AG10803 (cell line): ENCODE data around the gene ZBTB20.

Experiments
- DNase-seq: peaks from one replicate; pipeline ENCODE4 v3.0.0; 2010; ENCODE audit warnings: low read depth
- H3K4me3 ChIP-seq: 2 replicates; pipeline ENCODE4 v1.5.1; 2011; ENCODE audit warnings: mild to moderate bottlenecking, low read length, control low read depth
- TF ChIP-seq, protein P1 (sequence below): conservative IDR thresholded peaks from 2 replicates; pipeline ENCODE4 v1.5.1; 2011; ENCODE audit warnings: mild to moderate bottlenecking, low read length, control low read depth, inconsistent platforms

Gene ZBTB20

DNA sequence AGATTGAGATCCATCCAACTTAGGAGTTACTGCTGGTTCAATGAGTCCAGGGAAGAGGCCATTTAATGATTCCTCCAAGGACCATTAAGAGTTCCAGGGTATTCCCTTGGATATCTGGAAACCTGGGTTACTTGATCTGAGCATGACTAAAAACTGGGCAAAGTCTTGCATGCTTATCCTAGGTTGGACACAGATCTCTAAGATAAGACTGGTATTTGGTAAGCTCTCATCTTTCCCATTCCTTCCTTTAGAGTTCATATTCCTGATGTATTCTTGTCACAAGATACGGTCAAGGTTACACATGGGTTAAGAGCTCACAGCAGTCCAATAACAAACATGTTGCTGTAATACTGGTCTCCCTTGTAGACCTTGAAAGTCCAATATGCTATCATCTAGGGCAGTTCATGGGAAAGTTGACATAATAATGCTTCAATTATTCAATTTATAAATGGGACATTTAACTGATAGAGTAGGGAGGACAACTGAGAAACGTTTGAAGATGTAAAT, 551.5 kb downstream of the ZBTB20 start:
- DNase-seq = no peak
- TF ChIP-seq, protein P1, sequence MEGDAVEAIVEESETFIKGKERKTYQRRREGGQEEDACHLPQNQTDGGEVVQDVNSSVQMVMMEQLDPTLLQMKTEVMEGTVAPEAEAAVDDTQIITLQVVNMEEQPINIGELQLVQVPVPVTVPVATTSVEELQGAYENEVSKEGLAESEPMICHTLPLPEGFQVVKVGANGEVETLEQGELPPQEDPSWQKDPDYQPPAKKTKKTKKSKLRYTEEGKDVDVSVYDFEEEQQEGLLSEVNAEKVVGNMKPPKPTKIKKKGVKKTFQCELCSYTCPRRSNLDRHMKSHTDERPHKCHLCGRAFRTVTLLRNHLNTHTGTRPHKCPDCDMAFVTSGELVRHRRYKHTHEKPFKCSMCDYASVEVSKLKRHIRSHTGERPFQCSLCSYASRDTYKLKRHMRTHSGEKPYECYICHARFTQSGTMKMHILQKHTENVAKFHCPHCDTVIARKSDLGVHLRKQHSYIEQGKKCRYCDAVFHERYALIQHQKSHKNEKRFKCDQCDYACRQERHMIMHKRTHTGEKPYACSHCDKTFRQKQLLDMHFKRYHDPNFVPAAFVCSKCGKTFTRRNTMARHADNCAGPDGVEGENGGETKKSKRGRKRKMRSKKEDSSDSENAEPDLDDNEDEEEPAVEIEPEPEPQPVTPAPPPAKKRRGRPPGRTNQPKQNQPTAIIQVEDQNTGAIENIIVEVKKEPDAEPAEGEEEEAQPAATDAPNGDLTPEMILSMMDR = no peak
- H3K4me3 ChIP-seq = no peak overlapping the region

DNA sequence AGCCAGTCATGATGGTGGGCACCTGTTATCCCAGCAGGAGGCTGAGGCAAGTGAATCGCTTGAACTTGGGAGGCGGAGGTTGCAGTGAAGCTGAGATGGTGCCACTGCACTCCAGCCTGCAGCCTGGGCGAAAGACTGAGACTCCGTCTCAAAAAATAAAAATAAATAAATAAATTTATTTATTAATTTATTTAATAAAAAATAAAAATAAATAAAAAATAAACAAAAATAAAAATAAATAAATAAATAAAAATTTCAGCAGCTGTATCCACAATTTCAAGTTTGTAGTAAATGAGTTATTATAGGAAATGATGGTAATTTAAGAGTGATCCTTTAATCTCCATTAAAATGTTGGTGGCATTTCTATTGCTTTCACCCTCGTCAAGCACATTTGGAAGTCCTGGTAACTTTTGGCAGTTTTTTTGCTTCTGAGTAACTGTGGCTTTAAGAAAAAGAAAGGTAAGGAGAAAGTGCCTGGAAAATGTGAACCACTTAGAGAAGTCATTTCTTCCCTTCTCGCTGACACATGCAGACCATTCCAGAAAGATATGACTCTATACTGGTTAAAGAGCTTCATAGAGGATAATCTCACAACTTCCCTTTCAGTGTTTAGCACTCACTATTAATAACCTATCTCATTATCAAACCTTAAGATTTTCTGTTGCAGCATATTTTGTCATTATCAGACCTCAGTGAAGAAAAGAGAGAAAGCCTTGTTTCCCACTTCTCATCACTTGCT, 556.6 kb downstream of the ZBTB20 start:
- H3K4me3 ChIP-seq = no peak overlapping the region
- TF ChIP-seq, protein P1 = no peak
- no peak for DNase-seq

DNA sequence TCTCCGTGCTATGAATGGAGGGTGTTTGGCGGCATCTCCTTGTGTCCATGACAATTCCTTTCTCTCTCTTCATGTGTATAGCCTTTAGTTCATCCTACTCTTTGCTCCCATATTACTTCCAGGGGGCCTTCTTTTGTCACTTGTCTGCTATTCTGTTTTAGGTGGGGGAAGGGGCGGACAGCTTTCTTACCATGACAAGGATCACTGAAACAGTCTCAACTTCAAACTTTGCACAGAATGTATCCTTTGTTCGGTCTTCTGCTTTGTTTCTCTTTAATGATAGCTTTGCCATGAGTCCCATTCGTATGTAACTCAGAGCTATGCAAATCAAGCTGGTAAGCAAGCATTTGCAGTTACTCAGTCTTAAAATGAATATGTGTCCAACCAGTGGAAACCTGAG, 559.1 kb downstream of the ZBTB20 start:
- TF ChIP-seq, protein P1 = no peak
- H3K4me3 ChIP-seq = no peak overlapping the region
- DNase-seq = no peak

DNA sequence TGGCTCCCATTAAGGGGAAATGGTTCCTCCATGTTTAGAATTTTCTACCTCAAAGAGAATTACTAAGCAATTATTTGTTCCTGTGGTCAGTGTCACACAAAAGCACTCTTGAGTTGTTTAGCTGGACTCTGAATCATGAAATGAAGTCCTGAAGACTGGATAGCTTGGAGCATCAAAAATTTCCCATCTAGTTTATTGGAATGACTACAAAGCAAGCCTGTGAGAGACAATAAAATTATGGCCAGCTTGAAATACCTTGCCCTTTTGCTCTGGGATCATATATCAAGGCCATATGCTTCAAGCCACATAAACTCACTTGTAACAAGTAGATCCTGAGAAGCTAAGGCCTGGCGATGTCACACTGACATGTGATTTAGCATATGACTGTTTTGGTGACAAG, 561.0 kb downstream of the ZBTB20 start:
- peak; percentile 28 for DNase-seq
- TF ChIP-seq, protein P1 = no peak

DNA sequence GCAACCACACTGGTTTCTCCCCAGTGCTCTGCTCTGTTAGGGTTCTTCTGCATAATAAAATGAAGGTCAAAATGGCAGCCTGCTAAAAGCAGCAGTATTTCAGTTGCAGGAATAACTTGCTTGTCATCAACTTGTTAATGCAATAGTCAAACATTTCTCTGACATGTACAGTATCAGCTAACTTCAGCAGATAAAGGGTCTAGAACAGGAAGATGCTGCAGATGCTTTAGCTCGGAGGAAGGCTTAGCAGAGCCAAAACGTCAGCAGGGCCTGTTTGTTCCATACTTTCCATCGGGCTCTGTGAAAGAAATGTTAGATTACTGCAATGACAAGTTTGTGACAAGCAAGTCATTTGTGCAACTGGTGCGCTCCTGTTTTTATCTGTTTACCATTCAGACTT, 561.4 kb downstream of the ZBTB20 start:
- no peak overlapping the region for H3K4me3 ChIP-seq
- TF ChIP-seq, protein P1 = no peak
- no peak for DNase-seq

More for the DNA sequence above, 561.0 kb downstream of the ZBTB20 start:
- no peak overlapping the region for H3K4me3 ChIP-seq

DNA sequence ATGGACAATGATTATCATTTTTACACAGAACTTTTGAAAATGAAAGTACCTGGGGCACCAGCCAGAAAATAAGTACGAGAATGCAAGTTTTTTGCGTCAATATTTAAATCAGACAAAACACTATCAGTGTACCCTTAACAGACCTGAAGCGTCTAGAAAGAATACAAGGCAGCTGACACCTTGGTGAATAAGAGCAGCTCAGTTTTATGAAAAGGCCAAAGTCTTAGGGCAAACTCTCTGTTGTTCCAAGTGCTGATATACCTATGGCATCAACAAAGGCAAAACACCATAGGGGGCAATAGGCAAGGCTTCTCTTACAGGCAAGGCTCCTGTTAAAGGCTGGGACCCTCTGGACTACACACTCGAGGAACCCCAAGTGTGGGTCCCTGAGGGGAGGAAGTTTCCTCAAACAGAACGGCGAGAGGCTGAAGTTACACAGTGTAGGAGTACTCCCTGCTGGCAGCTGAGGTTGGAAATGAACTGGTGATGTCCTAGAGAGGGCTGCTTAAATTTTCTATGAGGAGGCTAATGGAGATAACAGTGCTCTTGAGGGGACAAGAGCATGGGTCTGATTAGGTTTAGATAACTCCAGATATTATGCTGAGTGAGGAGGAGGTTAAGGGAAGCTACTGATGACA, 562.2 kb downstream of the ZBTB20 start:
- TF ChIP-seq, protein P1 = no peak
- peak overlapping the region; percentile 7; the same call in 1 of the 2 replicates for H3K4me3 ChIP-seq
- DNase-seq = no peak

DNA sequence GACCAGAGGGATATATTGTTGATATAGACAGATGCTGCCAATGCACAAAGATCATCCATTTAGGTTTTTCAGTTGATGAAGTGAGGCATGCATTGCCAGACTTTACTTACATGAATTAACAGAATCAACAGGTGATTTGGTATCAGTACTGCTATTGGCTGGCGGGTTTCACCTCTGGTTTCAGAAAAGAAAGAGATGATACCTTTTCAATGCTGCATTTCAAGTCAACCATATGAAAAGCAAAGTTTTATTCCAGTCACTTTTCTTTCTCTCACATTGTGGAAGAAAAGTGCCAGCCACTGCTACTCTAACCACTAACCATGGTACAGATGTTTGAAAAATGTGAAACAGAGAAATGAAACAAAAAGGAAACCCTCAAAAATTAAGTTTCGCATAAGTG, 564.2 kb downstream of the ZBTB20 start:
- TF ChIP-seq, protein P1 = no peak
- no peak for DNase-seq
- H3K4me3 ChIP-seq = no peak overlapping the region
